RKO (cell line): ENCODE data around the gene TRIM33.
"Not testable (repeated sequence)": the region's sequence is repeated elsewhere in the genome, so short reads cannot be mapped to it uniquely, and the experiment has no call there.

Experiments
- DNase-seq: peaks from one replicate; pipeline ENCODE4 v3.0.0-alpha.2; 2016; ENCODE audit warnings: low spot score

TRIM33 gene

GRCh38 chr1:114510274-114511031 is 550 bp downstream of the TRIM33 start:
- DNase-seq: peak; percentile 51

DNA sequence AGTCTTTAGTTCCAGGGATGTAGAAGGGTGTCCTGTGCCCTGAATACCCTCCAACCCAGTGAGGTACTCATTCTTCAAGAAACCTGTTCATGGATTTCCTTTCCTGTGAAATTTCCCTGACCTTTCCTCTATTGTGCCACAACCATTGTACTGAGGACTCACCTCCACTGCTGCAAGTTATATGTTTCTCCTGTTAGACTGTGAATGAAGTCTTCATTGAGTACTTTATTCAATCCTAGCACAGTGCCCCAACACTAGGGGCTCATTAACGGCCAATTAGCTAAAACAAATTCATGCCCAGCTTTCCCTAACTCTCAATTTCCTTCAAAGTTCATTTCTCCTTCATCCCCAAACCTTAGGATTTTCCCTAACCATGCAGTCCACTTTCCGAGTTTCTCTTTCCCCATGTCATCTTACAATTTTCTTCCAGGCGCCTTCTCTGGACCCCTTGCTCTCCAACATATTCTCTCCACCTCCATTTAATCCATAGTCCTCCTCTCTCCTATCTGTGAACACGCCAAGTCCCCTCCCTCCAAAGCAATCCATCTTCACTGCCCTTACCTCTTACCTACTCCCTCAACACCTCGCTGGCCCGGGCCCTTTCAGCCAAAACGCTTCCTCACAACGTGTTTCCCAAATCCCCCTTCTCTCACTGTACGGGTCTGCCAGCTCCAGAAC is 1.3 kb downstream of the TRIM33 start:
- no peak for DNase-seq

DNA sequence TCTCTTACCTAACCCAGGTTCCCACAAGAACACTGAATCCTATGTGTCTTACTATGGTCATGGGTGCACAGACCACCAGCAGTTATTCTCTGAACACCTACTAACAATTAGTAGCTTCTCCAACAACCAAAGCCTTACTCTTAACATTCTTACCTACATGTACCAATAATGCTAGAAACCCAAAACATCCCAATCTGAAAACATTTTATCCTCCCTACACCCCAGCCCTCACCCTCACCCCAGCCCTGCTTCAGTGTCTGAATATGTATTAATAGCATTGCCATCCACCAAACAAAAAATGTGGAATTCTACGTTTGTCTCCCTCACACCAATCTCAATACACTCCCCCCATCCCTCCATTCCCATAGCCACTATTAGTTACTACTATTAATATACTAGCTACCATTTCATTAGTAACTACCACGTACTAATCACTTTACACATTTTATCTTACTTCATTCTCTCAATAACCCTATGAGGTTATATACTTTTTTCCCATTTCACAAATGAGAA is 2.6 kb downstream of the TRIM33 start:
- DNase-seq: no peak

- DNase-seq: no peak
These were observed 3.5 kb downstream of the TRIM33 start for GRCh38 chr1:114507513-114507912.

GRCh38 chr1:114505148-114505561 is 5.8 kb downstream of the TRIM33 start:
- DNase-seq: no peak

- no peak for DNase-seq
These were observed 7.0 kb downstream of the TRIM33 start for GRCh38 chr1:114503916-114504422.

DNA sequence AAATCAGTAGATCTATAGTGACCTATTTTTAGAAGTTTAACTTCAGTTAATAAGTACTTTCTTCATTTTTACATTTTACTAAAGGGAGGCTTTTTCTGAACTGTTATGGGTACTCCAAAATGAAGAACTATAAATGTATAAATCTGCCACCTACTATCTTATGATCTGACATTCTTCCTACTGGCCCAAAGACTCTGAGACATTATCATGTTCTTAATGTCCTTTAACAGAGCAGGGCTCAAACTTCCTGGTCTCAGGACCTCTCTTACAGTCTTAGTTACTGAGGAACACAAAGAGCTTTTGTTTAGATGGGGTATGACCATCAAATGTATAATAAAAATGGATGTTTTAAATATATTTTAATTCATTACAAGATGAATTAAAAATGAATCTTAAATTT is 8.9 kb downstream of the TRIM33 start:
- no peak for DNase-seq

DNA sequence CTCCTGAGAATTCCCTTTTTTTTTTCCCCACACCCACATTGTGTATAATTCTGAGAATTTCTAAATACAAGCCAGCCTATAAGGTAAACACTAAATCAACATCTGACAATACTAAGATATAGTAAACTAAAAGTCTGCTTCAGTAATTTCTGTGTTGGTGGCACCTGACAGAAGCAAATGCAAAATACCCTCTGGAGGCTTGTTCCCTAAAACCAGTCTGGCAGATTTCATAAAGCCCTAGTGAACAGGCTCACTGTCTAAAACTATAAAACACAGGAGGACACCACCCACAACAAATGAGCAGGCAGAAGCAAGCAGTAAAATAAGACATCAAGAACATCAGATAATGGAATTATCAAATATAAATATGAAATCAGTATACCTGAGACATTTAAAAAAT is 11.5 kb downstream of the TRIM33 start:
- no peak for DNase-seq

- no peak for DNase-seq
These were observed 14.9 kb downstream of the TRIM33 start for GRCh38 chr1:114496089-114496488.

DNA sequence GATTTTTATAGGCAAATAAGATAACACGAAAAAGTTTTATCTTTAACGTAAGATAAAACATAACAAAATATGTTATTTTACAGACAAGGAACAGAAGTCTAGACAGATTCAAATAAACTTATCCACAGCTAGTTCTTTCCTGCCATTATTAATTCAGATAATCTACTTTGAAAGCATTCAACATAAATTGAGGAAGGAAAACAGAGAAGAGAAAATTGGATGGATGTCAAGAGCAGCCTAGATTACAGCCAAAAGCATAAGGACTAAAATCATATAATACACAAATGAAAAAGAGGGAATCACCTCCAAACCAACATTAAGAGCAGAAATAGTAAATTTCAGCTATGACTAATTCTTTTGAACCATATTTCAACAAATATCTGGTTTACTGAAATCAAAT is 15.5 kb downstream of the TRIM33 start:
- no peak for DNase-seq

GRCh38 chr1:114492978-114493377 is 18.0 kb downstream of the TRIM33 start:
- DNase-seq: no peak

- DNase-seq: no peak
These were observed 20.7 kb downstream of the TRIM33 start for GRCh38 chr1:114490274-114490693.

- no peak for DNase-seq
These were observed 22.3 kb downstream of the TRIM33 start for GRCh38 chr1:114488739-114489138.

- DNase-seq: no peak
These were observed 25.7 kb downstream of the TRIM33 start for GRCh38 chr1:114485286-114485685.

GRCh38 chr1:114482585-114482984 is 28.4 kb downstream of the TRIM33 start:
- DNase-seq: no peak

GRCh38 chr1:114479636-114480035 is 31.4 kb downstream of the TRIM33 start:
- DNase-seq: not testable (repeated sequence)

GRCh38 chr1:114479134-114479533 is 31.9 kb downstream of the TRIM33 start:
- no peak for DNase-seq

DNA sequence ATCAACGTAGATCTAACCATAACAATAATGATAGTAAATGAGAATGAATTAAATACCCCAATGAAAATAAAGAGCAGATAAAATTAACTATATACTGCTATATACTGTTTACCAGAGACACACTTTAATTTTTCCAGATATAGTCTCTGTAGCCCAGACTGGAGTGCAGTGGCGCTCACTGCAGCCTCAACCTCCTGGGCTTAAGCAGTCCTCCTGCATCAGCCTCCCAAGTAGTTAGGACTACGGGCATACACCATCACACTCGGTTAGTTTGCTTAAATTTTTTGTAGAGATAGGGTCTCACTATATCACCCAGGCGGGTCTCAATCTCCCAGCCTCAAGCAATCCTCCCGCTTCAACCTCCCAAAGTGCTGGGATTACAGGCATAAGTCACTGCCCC is 37.2 kb downstream of the TRIM33 start:
- DNase-seq: no peak

GRCh38 chr1:114472408-114472807 is 38.6 kb downstream of the TRIM33 start:
- no peak for DNase-seq

GRCh38 chr1:114470681-114471080 is 40.3 kb downstream of the TRIM33 start:
- no peak for DNase-seq

DNA sequence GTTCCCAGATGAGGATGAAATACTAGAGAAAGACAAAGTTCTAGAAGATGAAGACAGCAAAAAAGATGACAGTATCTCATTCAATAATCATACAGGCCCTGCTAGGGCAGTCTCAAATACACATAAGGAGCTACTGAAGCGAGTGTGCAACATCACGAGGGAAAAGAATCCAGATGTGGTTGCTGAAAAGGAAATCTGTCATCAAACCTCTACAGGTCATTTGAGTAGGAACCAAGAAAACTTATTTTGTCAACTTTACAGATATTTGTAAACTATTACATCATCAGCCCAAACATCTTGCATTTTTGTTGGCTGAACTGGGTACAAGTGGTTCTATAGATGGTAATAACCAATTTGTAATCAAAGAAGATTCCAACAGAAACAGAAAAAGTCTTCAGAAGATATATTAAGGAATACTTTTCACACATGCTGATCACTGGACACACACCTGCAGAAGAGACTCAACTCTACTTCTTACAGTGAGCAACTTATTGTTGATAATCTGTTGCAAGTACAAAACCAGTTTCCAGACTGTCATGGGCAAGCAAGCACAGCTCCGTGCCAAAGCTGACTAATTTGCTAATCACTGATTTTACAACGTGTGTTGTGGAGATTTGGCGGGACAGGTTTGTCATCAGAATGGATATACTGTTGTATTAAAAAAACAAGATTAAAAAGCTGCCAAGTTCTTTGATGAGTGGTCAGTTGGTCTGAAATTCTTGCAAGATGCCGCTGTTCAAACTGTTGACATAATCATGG is 42.1 kb downstream of the TRIM33 start:
- peak; percentile 67 for DNase-seq

- no peak for DNase-seq
These were observed 43.0 kb downstream of the TRIM33 start for GRCh38 chr1:114468047-114468446.
